Dedifferentiated amniotic fluid mesenchymal stem cell (primary cell): Measurements from ENCODE around the gene RFESD.

Experiments
- DNase-seq: peaks from one replicate; pipeline ENCODE4 v3.0.0-alpha.2; 2016; ENCODE audit errors: extremely low spot score

The RFESD gene

GRCh38 chr5:95646569-95647431 is at the start of gene RFESD:
Gene RFESD (plus strand): TSS chr5:95646777. CDS start chr5:95652272, 5,495 bp downstream.
- peak; percentile 96 for DNase-seq

- DNase-seq, result no peak
Measured at GRCh38 chr5:95599252-95599651, 47.3 kb upstream of the RFESD start.

GRCh38 chr5:95600557-95600956 is 46.0 kb upstream of the RFESD start:
- DNase-seq, result peak; percentile 34

DNA sequence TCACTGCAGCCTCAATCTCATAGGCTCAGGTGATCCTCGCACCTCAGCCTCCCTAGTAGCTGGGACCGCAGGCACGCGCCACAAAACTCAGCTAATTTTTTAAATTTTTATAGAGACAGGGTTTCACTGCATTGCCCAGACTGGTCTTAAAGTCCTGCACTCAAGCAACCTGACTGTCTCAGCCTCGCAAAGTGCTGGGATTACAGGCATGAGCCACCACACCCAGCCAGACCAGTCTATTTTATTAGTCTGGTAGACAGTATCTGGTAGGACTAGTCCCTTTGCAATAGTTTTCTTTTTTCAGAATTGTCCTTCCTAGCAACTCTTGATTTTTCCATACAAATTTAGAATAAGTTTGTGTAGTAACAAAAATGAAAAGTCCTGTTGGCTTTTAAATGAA is 40.8 kb upstream of the RFESD start:
- no peak for DNase-seq

GRCh38 chr5:95606419-95606818 is 40.2 kb upstream of the RFESD start:
- DNase-seq, result no peak

- no peak for DNase-seq
Measured at GRCh38 chr5:95609711-95610110, 36.9 kb upstream of the RFESD start.

- no peak for DNase-seq
Measured at GRCh38 chr5:95610546-95610945, 36.0 kb upstream of the RFESD start.

DNA sequence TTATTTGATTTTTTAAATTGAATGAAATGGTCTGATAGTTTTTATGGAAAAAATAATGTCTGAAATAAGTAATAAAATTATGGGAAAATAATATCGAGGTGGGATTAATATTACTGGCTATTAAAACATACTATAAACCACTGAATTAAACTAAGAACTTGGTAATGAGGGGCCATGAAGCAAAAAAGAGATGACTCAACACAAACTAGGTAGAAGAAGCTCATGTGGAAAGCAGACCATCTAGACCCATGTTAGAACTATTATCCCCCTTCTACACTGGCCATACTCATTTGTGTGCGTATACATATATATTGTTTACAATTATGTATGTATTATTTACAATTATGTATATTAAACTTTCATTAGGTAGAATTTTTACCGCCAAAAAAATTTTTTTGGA is 35.2 kb upstream of the RFESD start:
- DNase-seq, result no peak

DNA sequence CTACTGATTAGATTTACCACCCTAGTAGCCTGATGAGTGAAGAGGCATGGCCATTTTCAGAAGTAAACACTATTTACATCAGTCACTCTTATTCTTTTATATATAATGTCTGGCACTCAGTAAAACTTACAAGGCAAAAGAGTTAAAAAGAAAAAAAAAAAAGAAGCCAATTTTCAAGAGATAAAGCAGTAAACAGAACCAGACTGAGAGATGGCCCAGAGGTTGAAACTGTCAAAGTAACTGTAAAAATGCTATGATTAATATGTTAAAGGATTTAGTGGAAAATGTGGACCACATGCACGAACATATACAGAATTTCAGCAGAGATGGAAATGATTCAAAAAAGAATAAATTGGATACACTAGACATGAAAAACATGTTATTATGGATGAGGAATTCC is 33.1 kb upstream of the RFESD start:
- DNase-seq, result no peak

GRCh38 chr5:95615164-95615467 is 31.5 kb upstream of the RFESD start:
- DNase-seq, result no peak

- no peak for DNase-seq
Measured at GRCh38 chr5:95617057-95617456, 29.5 kb upstream of the RFESD start.

DNA sequence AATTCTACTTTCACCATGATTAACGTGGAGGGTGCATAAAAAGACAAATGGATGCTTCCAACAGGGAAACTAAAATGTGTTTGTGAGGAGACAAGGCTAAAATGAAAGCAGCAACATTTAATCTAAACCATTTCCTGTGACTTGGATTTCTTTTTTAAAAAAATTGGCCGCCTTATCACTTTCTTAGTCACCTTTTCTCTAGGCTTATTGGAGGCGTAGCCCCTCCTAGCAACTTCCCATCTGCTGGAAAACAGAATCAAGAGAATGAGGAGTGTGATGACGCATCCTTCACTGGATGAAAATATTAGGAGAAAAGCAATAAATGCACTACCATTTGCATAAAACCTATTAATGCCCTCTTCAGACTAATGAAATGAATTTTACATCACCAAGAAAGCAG is 27.5 kb upstream of the RFESD start:
- DNase-seq, result no peak

- DNase-seq, result no peak
Measured at GRCh38 chr5:95619514-95620029, 27.0 kb upstream of the RFESD start.

DNA sequence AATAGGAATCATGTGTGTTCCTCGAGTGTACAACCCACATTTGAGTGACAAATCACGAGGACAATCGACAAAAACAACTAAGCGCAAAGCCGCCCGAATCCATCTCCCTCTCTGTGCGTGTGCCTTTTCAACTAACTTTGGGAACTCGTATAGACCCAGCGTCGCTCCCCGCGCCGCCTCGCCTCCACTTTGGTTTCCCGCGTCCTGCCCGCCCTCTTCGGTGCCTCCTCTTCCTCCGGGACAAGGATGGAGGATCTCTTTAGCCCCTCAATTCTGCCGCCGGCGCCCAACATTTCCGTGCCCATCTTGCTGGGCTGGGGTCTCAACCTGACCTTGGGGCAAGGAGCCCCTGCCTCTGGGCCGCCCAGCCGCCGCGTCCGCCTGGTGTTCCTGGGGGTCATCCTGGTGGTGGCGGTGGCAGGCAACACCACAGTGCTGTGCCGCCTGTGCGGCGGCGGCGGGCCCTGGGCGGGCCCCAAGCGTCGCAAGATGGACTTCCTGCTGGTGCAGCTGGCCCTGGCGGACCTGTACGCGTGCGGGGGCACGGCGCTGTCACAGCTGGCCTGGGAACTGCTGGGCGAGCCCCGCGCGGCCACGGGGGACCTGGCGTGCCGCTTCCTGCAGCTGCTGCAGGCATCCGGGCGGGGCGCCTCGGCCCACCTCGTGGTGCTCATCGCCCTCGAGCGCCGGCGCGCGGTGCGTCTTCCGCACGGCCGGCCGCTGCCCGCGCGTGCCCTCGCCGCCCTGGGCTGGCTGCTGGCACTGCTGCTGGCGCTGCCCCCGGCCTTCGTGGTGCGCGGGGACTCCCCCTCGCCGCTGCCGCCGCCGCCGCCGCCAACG is 26.3 kb upstream of the RFESD start, which contains the start of gene GPR150:
Gene GPR150 (plus strand): TSS at position 58 of the 840 bp plus-strand sequence. CDS start 189 bp downstream, at position 247.
- no peak for DNase-seq

DNA sequence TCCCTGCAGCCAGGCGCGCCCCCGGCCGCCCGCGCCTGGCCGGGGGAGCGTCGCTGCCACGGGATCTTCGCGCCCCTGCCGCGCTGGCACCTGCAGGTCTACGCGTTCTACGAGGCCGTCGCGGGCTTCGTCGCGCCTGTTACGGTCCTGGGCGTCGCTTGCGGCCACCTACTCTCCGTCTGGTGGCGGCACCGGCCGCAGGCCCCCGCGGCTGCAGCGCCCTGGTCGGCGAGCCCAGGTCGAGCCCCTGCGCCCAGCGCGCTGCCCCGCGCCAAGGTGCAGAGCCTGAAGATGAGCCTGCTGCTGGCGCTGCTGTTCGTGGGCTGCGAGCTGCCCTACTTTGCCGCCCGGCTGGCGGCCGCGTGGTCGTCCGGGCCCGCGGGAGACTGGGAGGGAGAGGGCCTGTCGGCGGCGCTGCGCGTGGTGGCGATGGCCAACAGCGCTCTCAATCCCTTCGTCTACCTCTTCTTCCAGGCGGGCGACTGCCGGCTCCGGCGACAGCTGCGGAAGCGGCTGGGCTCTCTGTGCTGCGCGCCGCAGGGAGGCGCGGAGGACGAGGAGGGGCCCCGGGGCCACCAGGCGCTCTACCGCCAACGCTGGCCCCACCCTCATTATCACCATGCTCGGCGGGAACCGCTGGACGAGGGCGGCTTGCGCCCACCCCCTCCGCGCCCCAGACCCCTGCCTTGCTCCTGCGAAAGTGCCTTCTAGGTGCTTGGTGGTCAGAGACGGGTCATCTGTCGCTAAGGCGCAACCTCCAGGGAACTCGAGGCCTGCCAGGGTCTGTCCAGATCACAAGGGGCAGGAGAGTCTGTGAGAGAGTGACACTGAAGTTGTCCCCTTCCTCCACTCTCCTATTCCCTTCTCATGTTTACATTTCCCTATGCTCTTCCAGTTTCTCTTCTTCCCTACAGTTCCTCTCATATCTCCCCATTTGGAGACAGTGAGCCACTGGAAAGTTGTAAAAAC is 25.4 kb upstream of the RFESD start:
- DNase-seq, result no peak

GRCh38 chr5:95621839-95622629 is 24.5 kb upstream of the RFESD start:
- DNase-seq, result no peak

DNA sequence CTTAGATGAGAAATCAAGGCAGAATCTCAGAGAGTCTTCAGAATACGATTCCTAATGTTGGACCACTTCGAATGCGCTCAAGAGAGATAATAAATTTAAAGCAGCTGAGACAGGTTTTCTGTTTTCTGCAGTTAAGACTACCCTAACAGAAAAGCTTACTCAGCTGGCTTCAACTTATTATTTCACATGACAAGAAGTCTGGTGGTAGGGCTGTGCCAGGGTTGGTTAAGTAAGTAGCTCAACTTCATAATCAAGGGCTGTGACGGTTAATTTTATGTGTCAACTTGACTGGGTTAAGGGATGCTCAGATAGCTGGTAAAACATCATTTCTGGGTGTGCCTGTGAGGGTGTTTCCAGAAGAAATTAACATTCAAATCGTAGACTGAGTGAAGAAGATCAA is 22.9 kb upstream of the RFESD start:
- no peak for DNase-seq

- DNase-seq, result no peak
Measured at GRCh38 chr5:95624368-95624767, 22.2 kb upstream of the RFESD start.

DNA sequence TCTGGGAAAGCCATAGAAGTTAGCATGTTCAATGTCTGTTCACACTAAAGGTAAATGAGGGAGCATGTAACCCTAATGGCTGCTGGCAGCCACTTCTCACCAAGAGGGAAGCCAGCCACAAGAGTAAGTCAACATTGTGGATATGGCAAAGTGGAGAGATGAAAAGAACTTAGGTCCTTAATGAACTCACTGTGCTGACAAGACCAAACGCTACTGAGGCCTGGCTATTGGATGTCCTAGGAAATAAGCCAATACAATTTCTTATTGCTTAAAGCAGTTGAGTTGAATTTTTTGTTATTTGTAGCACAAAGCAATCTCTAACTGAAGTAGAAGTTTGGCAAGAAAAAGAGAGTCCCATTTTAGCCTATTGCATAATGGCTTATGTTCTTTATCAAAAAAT is 19.9 kb upstream of the RFESD start:
- no peak for DNase-seq

DNA sequence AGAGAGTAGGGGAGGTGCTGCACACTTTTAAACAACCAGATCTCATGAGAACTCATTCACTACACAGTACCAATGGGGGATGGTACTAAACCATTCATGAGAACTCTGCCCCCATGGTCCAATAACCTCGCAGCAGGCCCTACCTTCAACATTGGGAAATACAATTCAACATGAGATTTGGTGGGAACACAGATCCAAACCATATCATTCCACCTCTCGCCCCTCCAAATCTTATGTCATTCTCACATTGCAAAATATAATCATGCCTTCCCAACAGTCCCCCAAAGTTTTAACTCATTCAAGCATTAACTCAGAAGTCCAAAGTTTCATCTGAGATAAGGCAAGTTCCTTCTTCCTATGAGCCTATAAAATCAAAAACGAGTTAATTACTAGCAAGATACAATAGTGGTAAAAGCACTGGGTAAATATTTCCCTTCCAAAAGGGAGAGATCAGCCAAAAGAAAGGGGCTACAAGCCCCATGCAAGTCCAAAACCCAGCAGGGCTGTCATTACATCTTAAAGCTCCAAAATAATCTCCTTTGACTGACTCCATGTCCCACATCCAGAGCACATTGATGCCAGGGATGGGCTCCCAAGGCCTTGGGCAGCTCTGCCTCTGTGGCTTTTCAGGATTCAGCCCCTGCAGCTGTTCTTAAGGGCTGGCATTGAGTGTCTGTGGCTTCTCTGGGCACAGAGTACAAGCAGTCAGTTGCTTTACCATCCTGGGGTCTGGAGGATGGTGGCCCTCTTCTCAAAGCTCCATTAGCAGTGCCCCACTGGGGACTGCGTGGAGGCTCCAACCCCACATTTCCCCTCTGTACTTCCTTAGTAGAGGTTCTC is 18.4 kb upstream of the RFESD start:
- no peak for DNase-seq
